ENCODE data around the gene PLPP6. TPM values are rescaled to one million over a fixed set of nuclear protein-coding genes. Genes with fewer than 3 reads are reported as not detected.
"Not testable (repeated sequence)": the region's sequence is repeated elsewhere in the genome, so short reads cannot be mapped to it uniquely, and the experiment has no call there.

Gene PLPP6
- polyA plus RNA-seq, 1 donor (not counting 4 experiments of a cell fraction or from before 2014, with no cell fraction given): 7.7 TPM

- Histone ChIP-seq H3K4me1 (ENCODE audit: control insufficient read depth, extremely low read depth, insufficient read depth, low read length) (peaks cover 8% of the 10 kb centered on the region), H3K9me3 (ENCODE audit: control insufficient read depth, low read depth, low read length) (no peaks in the 10 kb centered on the region), H3K27me3 (ENCODE audit: control insufficient read depth, extremely low read depth, insufficient read depth, low read length) (no peaks in the 10 kb centered on the region), H3K9me1 (ENCODE audit: control insufficient read depth, extremely low read depth, insufficient read depth, low read length) (no peaks in the 10 kb centered on the region), H2AFZ (ENCODE audit: control insufficient read depth, low read length) (no peak overlapping the region), H3K9ac (ENCODE audit: control insufficient read depth, extremely low read depth, insufficient read depth, low read length) (no peak overlapping the region), H3K36me3 (ENCODE audit: control insufficient read depth in 2 of 2, extremely low read depth in 1 of 2, insufficient read depth in 2 of 2, low read length in 2 of 2) (no peaks in the 10 kb centered on the region), H3K4me3 (ENCODE audit: control insufficient read depth in 2 of 3, extremely low read depth in 1 of 3, insufficient read depth in 2 of 3, low read depth in 1 of 3, low read length in 3 of 3) (no peak overlapping the region), H3K4me2 (ENCODE audit: control insufficient read depth, extremely low read depth, insufficient read depth, low read depth, low read length) (no peak overlapping the region), H3K27ac (ENCODE audit: control insufficient read depth, insufficient read depth, low read length) (no peak overlapping the region), H4K20me1 (ENCODE audit: control insufficient read depth, extremely low read depth, insufficient read depth, low read length) (no peaks in the 10 kb centered on the region), H3K79me2 (ENCODE audit: control insufficient read depth, insufficient read depth, low read length) (no peaks in the 10 kb centered on the region)
- FAIRE-seq (no peak), DNase-seq (ENCODE audit: low read depth, low spot score) (no peak)
- dilution Hi-C loops (cut with MboI; ENCODE audit: extremely low pct_ligation_motif_present, low sequenced_read_pairs): no loop called here
- TF ChIP-seq EZH2 (IDR thresholded peaks at IDR 0.05; ENCODE audit: low read length) (no peak), CTCF (optimal IDR thresholded peaks at IDR 0.05 in 1 of 3, IDR thresholded peaks at IDR 0.05 in 1 of 3, conservative IDR thresholded peaks at IDR 0.05 in 1 of 3; ENCODE audit: extremely low read depth in 1 of 3, insufficient read depth in 2 of 3, low read length in 3 of 3) (no peak)
Measured at GRCh38 chr9:4656621-4657020, 5.5 kb upstream of the PLPP6 start.

- H3K4me3 ChIP-seq (ENCODE audit: control insufficient read depth in 2 of 3, extremely low read depth in 1 of 3, insufficient read depth in 2 of 3, low read depth in 1 of 3, low read length in 3 of 3): no peak overlapping the region
- peaks cover 2% of the 10 kb centered on the region for H3K79me2 ChIP-seq (ENCODE audit: control insufficient read depth, insufficient read depth, low read length)
- H3K4me2 ChIP-seq (ENCODE audit: control insufficient read depth, extremely low read depth, insufficient read depth, low read depth, low read length): no peak overlapping the region
- H3K9me3 ChIP-seq (ENCODE audit: control insufficient read depth, low read depth, low read length): no peaks in the 10 kb centered on the region
- no peaks in the 10 kb centered on the region for H3K36me3 ChIP-seq (ENCODE audit: control insufficient read depth in 2 of 2, extremely low read depth in 1 of 2, insufficient read depth in 2 of 2, low read length in 2 of 2)
- H3K9ac ChIP-seq (ENCODE audit: control insufficient read depth, extremely low read depth, insufficient read depth, low read length): no peak overlapping the region
- DNase-seq (ENCODE audit: low read depth, low spot score): no peak
- no peak for FAIRE-seq
- no peaks in the 10 kb centered on the region for H3K9me1 ChIP-seq (ENCODE audit: control insufficient read depth, extremely low read depth, insufficient read depth, low read length)
- dilution Hi-C loops (cut with MboI; ENCODE audit: extremely low pct_ligation_motif_present, low sequenced_read_pairs): no loop called here
- H4K20me1 ChIP-seq (ENCODE audit: control insufficient read depth, extremely low read depth, insufficient read depth, low read length): no peaks in the 10 kb centered on the region
- TF ChIP-seq CTCF (optimal IDR thresholded peaks at IDR 0.05 in 1 of 3, IDR thresholded peaks at IDR 0.05 in 1 of 3, conservative IDR thresholded peaks at IDR 0.05 in 1 of 3; ENCODE audit: extremely low read depth in 1 of 3, insufficient read depth in 2 of 3, low read length in 3 of 3): no peak
- no peak for TF ChIP-seq EZH2 (IDR thresholded peaks at IDR 0.05; ENCODE audit: low read length)
- H3K27ac ChIP-seq (ENCODE audit: control insufficient read depth, insufficient read depth, low read length): no peak overlapping the region
- no peak overlapping the region for H2AFZ ChIP-seq (ENCODE audit: control insufficient read depth, low read length)
- no peaks in the 10 kb centered on the region for H3K27me3 ChIP-seq (ENCODE audit: control insufficient read depth, extremely low read depth, insufficient read depth, low read length)
- peaks cover 11% of the 10 kb centered on the region for H3K4me1 ChIP-seq (ENCODE audit: control insufficient read depth, extremely low read depth, insufficient read depth, low read length)
Measured at GRCh38 chr9:4657426-4658159, 4.5 kb upstream of the PLPP6 start.

GRCh38 chr9:4660665-4661064 lies 1.4 kb upstream of the PLPP6 start:
- H3K27me3 ChIP-seq (ENCODE audit: control insufficient read depth, extremely low read depth, insufficient read depth, low read length); H3K9me3 ChIP-seq (ENCODE audit: control insufficient read depth, low read depth, low read length); H2AFZ ChIP-seq (ENCODE audit: control insufficient read depth, low read length); H4K20me1 ChIP-seq (ENCODE audit: control insufficient read depth, extremely low read depth, insufficient read depth, low read length); DNase-seq (ENCODE audit: low read depth, low spot score); H3K27ac ChIP-seq (ENCODE audit: control insufficient read depth, insufficient read depth, low read length); H3K9ac ChIP-seq (ENCODE audit: control insufficient read depth, extremely low read depth, insufficient read depth, low read length); H3K4me3 ChIP-seq (ENCODE audit: control insufficient read depth in 2 of 3, extremely low read depth in 1 of 3, insufficient read depth in 2 of 3, low read depth in 1 of 3, low read length in 3 of 3); H3K36me3 ChIP-seq (ENCODE audit: control insufficient read depth in 2 of 2, extremely low read depth in 1 of 2, insufficient read depth in 2 of 2, low read length in 2 of 2); H3K9me1 ChIP-seq (ENCODE audit: control insufficient read depth, extremely low read depth, insufficient read depth, low read length); H3K4me2 ChIP-seq (ENCODE audit: control insufficient read depth, extremely low read depth, insufficient read depth, low read depth, low read length); dilution Hi-C loops (cut with MboI; ENCODE audit: extremely low pct_ligation_motif_present, low sequenced_read_pairs); FAIRE-seq: not testable (repeated sequence)
- H3K4me1 ChIP-seq (ENCODE audit: control insufficient read depth, extremely low read depth, insufficient read depth, low read length): peaks cover 37% of the 10 kb centered on the region
- H3K79me2 ChIP-seq (ENCODE audit: control insufficient read depth, insufficient read depth, low read length): peaks cover 15% of the 10 kb centered on the region

Measured in keratinocyte (primary cell).